Eye (tissue), 1 donor: ENCODE measurements around the gene ABCC12.
A peak's percentile ranks its signal among the peaks of the same experiment; 100 is the strongest.
"Not testable (repeated sequence)": the region's sequence is repeated elsewhere in the genome, so short reads cannot be mapped to it uniquely, and the experiment has no call there.

Source experiments
- DNase-seq: peaks from one replicate; pipeline ENCODE4 v3.0.0-alpha.2; 2015

ABCC12 gene

GRCh38 chr16:48155926-48156789, at the start of gene ABCC12:
Gene ABCC12, minus strand, starts transcription at chr16:48155993. Its CDS starts 9,569 bp downstream, at chr16:48146424.
- no peak for DNase-seq

DNA sequence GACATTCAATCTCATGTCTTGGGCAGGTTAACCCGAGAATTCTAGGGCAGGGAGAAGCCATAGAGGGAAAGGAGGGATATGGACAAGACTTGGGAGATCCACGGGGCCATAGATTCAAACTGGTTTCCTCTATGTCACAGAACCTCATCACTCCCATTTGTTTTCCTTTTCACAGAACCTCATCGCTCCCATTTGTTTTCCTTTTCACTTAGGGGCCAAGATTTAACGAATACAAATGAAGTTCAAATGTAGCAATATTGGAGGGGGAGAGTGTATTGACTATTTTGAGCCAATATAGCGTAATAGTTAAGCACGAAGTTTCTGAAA, 49.0 kb upstream of the ABCC12 start:
- DNase-seq = no peak

- DNase-seq = no peak
Measured at GRCh38 chr16:48203974-48204824, 48.4 kb upstream of the ABCC12 start.

- DNase-seq = no peak
Measured at GRCh38 chr16:48201515-48202201, 45.9 kb upstream of the ABCC12 start.

DNA sequence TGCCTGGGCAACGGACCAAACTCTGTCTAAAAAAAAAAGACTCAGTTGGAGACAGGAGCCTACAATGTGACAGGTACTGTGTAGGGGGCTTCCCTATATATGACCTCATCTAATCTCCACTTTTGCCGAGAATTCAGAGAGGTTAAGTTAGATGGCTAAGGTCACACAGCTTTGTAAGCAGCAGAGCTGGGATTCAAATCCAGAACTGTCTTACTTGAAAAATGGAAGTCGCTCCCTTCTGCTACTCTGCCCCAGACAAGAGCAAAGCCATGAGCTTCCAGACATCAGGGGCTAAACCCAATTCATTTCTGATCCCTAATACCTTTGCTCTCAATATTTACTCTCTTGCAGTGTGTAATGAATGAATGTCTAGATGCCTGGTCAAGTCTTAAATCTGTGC, 41.5 kb upstream of the ABCC12 start:
- DNase-seq = no peak

DNA sequence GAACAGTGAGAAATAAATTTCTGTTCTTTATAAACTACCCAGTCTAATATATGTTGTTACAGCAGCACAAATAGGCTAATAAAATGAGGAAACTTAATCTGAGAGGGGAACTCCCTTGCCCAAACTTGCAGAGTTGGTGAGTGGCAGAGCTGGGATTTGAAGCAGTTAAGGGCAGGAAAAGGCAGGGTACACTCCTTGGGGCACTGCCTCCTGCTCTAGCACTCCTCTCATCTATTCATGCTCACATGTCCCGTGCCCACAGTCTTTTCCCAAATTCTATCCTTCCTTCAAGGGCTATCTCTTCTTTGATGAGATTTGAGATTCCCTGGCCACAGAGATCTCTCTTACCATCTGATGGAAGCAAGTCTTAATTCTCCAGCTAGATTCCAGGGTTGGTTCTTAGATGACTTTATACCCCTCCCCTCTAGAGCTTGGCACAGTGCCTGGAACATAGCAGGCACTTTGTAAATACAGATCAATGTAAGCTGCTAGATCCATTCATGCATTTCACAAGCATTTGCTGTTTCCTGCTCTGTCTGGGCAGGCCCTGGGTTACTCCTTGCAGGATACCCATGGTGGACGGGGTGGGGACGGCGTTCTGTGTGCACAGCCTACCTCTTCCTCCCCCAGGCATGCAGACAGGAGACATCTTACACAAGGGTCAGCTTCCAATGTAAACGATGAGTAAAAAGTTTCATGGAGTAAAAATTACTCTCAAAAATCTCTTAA, 39.2 kb upstream of the ABCC12 start:
- peak; percentile 59 for DNase-seq

DNA sequence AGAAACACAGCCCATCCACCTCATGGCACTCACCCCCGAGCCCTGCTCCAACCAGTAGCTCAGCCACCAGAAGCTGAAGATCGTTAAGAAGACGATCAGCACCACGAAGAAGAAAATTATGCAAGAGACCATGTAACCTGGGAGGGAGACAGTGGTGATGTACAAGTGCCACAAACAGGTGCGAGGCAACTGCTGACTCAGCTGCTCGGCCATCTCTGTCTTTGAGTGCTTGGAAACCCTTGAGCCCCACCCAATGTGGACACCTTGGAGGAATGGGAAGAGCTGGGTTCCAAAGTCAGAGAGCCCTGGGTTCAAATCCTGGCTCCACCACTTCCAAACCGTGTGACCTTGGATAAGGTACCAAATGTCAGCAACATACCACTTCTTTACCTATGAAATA, 38.1 kb upstream of the ABCC12 start:
- DNase-seq = no peak

DNA sequence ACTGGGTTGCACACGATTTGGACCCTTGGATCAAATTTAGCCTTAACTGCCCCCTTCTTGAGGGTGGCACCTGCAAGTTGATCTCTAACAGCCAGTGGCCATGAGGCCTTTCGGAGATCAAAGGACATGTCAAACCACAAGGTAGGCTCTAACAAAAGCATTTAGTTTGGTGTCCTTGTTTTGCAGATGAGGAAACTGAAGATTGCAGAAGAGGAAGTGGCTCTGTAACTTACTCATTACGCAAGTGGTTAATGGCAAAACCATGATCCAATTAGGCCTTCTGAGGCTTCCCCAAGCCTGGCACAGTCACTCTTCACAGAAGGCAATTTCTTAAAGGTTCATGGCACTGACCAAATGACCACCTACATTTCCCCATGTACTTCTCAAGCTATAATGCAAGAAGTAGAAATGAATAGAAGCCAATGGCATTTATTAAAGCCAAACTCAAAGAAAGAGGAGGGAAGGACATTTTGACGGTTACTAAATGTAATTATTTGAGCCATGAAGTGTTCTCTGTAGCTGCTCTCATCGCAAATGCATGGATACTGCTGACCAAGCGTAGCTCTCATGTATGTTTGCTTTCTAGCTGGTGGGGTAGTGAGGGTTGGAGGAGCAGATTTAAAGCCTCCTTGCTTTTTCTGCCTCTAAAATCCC, 32.8 kb upstream of the ABCC12 start:
- no peak for DNase-seq

GRCh38 chr16:48187779-48188178, 32.0 kb upstream of the ABCC12 start:
- DNase-seq = no peak

- DNase-seq = no peak
Measured at GRCh38 chr16:48184681-48185080, 28.9 kb upstream of the ABCC12 start.

GRCh38 chr16:48182979-48183537, 27.3 kb upstream of the ABCC12 start:
- no peak for DNase-seq

DNA sequence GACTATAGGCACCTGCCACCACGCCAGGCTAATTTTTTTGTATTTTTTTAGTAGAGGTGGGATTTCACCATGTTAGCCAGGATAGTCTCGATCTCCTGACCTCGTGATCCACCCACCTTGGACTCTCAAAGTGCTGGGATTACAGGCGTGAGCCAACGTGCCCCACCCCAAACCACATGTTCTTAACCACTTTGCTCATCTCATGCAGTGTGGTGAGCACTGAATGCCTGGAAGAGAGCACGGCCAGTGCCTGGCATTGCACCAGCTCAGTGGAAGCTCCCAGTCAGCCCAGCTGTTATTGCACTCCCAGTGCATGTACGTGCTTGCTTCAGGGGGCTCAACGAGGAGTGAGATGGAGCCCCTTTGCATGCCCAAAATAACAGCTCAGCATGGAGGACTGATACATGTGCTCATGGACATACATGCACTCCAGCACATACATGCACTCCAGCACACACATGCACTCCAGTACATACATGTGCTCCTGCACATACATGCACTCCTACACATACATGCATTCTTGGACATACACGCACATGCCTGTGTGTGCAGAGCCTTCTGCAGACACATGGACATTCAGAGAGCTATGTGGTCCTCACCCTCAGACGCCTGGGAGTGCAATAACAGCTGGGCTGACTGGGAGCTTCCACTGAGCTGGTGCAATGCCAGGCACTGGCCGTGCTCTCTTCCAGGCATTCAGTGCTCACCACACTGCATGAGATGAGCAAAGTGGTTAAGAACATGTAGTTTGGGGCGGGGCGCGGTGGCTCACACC, 26.1 kb upstream of the ABCC12 start:
- not testable (repeated sequence) for DNase-seq

GRCh38 chr16:48180868-48181480, 25.2 kb upstream of the ABCC12 start:
- no peak for DNase-seq

DNA sequence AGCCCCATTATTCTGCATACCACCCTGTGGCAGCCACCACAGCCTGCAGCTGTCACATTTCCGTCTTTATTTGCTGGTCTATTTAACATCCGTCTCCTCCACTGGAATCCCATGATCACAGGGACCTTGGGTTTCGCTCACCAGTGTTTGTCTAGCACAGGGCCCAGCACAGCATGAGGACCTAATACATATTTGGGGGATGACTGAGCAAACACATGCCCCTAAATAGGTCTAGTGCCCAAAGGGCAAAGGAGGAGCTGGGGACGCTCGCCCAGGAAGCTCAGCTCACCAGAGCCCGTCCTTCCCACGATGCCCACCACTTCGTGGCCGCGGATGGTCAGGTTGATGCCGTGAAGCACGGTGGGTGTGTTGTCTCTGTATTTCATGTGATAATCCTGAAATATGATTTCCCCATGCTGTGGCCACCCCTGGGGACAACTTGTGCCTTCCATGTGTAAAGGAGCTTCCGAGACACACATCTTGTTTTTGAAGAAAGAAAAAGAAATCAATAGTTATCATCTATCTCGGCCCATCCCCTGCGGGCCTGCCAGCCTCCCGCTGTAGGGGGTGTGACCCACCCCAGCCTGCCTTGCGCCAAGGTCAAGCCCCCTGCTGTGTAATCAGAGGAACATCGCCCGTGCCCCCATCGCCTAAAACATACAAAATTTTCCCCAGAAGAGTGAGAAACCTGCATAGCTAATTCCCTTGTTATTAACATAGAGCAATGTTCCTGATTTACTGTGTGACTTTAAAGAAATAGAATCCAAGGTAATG, 21.0 kb upstream of the ABCC12 start:
- no peak for DNase-seq

- no peak for DNase-seq
Measured at GRCh38 chr16:48173889-48174288, 18.1 kb upstream of the ABCC12 start.

DNA sequence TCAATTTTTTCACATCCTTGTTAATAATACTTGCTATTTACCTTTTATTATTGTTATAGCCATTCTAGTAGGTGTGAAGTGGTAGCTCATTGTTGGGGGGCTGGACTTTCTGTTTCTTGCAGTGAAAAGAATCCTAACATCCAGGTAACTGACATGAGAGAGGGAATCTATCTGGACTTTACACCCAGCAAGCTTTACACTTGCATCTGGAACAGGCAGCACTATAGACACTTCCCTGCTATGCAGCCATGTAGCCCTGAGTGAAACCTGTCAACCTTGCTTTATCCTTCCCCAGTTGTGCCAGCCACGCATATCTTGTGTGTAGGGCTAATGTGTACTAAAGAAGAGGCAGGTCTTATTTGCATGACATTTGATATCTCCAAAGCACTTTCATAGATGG, 16.9 kb upstream of the ABCC12 start:
- no peak for DNase-seq

DNA sequence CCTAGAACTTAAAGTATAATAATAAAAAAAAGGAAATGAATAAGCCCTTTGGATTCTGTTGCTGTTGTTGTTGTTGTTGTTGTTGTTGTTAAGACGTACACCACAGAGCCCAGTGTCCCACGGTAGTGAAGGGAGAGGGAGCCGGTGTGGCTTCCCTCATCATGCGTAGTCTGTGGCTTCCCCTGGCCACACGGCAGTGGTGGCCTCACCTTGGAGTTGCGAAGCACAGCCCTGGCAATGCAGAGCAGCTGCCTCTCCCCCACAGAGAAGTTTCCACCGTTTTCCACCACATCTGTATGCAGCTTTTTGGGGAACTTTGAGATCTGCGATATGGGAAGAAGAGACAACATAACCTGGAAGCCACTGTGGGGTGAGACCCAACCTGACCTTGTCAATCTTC, 14.1 kb upstream of the ABCC12 start:
- no peak for DNase-seq

GRCh38 chr16:48168075-48168474, 12.3 kb upstream of the ABCC12 start:
- no peak for DNase-seq

- DNase-seq = not testable (repeated sequence)
Measured at GRCh38 chr16:48166617-48167016, 10.8 kb upstream of the ABCC12 start.
